ENCODE measurements around the gene ENGASE.

DNA sequence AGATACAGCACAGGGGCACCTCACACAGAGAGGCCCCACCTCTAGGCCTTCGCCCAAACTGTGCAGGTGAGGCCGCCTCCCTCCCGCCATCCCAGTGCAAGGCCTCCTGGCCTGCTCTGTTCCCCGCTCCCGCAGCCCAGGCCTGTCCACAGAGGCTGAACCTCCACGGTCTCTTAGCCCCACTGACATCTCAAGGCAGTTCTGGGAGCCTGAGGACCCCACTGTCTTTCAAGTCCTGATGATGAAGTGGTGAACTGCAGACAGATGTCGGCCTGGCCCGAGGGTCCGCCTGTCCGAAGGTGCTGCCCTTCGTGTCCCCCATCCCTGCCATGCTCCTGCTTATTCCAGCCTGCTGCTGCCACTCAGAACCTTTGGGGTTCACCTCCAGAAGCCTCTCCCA is 32.3 kb downstream of the ENGASE start:
- TF ChIP-seq, protein P1, sequence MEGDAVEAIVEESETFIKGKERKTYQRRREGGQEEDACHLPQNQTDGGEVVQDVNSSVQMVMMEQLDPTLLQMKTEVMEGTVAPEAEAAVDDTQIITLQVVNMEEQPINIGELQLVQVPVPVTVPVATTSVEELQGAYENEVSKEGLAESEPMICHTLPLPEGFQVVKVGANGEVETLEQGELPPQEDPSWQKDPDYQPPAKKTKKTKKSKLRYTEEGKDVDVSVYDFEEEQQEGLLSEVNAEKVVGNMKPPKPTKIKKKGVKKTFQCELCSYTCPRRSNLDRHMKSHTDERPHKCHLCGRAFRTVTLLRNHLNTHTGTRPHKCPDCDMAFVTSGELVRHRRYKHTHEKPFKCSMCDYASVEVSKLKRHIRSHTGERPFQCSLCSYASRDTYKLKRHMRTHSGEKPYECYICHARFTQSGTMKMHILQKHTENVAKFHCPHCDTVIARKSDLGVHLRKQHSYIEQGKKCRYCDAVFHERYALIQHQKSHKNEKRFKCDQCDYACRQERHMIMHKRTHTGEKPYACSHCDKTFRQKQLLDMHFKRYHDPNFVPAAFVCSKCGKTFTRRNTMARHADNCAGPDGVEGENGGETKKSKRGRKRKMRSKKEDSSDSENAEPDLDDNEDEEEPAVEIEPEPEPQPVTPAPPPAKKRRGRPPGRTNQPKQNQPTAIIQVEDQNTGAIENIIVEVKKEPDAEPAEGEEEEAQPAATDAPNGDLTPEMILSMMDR (conservative IDR thresholded peaks at IDR 0.05 in 1 of 2, IDR thresholded peaks at IDR 0.05 in 1 of 2; ENCODE audit: extremely low read depth in 1 of 2, insufficient read depth in 1 of 2, low read depth in 1 of 2, low read length in 2 of 2): no peak
- TF ChIP-seq EZH2 (IDR thresholded peaks at IDR 0.05; ENCODE audit: borderline replicate concordance, low read length): no peak
